ENCODE data around the gene CD2AP.
"Not testable (repeated sequence)": the region's sequence is repeated elsewhere in the genome, so short reads cannot be mapped to it uniquely, and the experiment has no call there.

DNA sequence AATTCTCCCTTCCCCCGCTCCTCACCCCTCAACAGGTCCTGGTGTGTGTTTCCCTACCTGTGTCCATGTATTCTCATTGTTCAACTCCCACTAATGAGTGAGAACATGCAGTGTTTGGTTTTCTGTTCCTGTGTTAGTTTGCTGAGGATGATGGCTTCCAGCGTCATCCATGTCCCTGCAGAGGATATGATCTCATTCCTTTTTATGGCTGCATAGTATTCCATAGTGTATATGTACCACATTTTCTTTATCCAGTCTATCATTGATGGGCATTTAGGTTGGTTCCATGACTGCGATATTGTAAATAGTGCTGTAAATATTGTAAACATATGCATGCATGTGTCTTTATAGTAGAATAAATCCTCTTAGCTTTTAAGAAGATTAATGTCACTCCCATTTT lies 89.0 kb downstream of the CD2AP start:
- TF ChIP-seq ARNTL (CRISPR knock-in tag; IDR thresholded peaks at IDR 0.05; ENCODE audit: borderline replicate concordance, low read depth); BACH2 (CRISPR knock-in tag; IDR thresholded peaks at IDR 0.05; ENCODE audit: borderline replicate concordance); PPARA (CRISPR knock-in tag; IDR thresholded peaks at IDR 0.05; ENCODE audit: borderline replicate concordance); ZFP3 (CRISPR knock-in tag; IDR thresholded peaks at IDR 0.05); RARB (CRISPR knock-in tag; IDR thresholded peaks at IDR 0.05); TCF4 (CRISPR knock-in tag; IDR thresholded peaks at IDR 0.05; ENCODE audit: borderline replicate concordance); ZFP30 (CRISPR knock-in tag; IDR thresholded peaks at IDR 0.05); CSDC2 (CRISPR knock-in tag; IDR thresholded peaks at IDR 0.05); ISL1 (CRISPR knock-in tag; IDR thresholded peaks at IDR 0.05): not testable (repeated sequence)
- TF ChIP-seq, protein P1, sequence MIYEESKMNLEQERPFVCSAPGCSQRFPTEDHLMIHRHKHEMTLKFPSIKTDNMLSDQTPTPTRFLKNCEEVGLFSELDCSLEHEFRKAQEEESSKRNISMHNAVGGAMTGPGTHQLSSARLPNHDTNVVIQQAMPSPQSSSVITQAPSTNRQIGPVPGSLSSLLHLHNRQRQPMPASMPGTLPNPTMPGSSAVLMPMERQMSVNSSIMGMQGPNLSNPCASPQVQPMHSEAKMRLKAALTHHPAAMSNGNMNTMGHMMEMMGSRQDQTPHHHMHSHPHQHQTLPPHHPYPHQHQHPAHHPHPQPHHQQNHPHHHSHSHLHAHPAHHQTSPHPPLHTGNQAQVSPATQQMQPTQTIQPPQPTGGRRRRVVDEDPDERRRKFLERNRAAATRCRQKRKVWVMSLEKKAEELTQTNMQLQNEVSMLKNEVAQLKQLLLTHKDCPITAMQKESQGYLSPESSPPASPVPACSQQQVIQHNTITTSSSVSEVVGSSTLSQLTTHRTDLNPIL (CRISPR knock-in tag; IDR thresholded peaks at IDR 0.05; ENCODE audit: low read depth): not testable (repeated sequence)
- TF ChIP-seq, protein P2, sequence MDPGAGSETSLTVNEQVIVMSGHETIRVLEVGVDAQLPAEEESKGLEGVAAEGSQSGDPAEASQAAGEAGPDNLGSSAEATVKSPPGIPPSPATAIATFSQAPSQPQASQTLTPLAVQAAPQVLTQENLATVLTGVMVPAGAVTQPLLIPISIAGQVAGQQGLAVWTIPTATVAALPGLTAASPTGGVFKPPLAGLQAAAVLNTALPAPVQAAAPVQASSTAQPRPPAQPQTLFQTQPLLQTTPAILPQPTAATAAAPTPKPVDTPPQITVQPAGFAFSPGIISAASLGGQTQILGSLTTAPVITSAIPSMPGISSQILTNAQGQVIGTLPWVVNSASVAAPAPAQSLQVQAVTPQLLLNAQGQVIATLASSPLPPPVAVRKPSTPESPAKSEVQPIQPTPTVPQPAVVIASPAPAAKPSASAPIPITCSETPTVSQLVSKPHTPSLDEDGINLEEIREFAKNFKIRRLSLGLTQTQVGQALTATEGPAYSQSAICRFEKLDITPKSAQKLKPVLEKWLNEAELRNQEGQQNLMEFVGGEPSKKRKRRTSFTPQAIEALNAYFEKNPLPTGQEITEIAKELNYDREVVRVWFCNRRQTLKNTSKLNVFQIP (CRISPR knock-in tag; IDR thresholded peaks at IDR 0.05; ENCODE audit: borderline replicate concordance, low read depth): not testable (repeated sequence)
- TF ChIP-seq, protein P3, sequence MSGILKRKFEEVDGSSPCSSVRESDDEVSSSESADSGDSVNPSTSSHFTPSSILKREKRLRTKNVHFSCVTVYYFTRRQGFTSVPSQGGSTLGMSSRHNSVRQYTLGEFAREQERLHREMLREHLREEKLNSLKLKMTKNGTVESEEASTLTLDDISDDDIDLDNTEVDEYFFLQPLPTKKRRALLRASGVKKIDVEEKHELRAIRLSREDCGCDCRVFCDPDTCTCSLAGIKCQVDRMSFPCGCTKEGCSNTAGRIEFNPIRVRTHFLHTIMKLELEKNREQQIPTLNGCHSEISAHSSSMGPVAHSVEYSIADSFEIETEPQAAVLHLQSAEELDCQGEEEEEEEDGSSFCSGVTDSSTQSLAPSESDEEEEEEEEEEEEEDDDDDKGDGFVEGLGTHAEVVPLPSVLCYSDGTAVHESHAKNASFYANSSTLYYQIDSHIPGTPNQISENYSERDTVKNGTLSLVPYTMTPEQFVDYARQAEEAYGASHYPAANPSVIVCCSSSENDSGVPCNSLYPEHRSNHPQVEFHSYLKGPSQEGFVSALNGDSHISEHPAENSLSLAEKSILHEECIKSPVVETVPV (CRISPR knock-in tag; IDR thresholded peaks at IDR 0.05): not testable (repeated sequence)
- TF ChIP-seq, protein P4, sequence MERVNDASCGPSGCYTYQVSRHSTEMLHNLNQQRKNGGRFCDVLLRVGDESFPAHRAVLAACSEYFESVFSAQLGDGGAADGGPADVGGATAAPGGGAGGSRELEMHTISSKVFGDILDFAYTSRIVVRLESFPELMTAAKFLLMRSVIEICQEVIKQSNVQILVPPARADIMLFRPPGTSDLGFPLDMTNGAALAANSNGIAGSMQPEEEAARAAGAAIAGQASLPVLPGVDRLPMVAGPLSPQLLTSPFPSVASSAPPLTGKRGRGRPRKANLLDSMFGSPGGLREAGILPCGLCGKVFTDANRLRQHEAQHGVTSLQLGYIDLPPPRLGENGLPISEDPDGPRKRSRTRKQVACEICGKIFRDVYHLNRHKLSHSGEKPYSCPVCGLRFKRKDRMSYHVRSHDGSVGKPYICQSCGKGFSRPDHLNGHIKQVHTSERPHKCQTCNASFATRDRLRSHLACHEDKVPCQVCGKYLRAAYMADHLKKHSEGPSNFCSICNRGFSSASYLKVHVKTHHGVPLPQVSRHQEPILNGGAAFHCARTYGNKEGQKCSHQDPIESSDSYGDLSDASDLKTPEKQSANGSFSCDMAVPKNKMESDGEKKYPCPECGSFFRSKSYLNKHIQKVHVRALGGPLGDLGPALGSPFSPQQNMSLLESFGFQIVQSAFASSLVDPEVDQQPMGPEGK (CRISPR knock-in tag; IDR thresholded peaks at IDR 0.05; ENCODE audit: borderline replicate concordance): not testable (repeated sequence)

Measured in SK-N-SH treated with all-trans-retinoic acid at 6 μM for 48 hours (cell line).